Esophagus muscularis mucosa (tissue), 4 donors: Measurements from ENCODE around the gene SLC25A41.

Experiments used
- EP300 ChIP-seq: sonication (generic); formaldehyde crosslinking; IDR thresholded peaks from one replicate; pipeline ENCODE4 v1.6.1; 2017; ENCODE audit warnings: antibody characterized with exemption
- POLR2A ChIP-seq: fragments of 450-650 bp; IDR thresholded peaks from one replicate; pipeline ENCODE4 v1.6.1; 2017; ENCODE audit warnings: antibody characterized with exemption, moderate library complexity, mild to moderate bottlenecking, low read depth
- POLR2AphosphoS5 ChIP-seq, 2 donors: sonication (generic); formaldehyde crosslinking; IDR thresholded peaks; one replicate each; pipeline ENCODE4 v1.6.1; 2017; ENCODE audit warnings: antibody characterized with exemption in 2 of 2
- TF ChIP-seq, protein P1 (sequence below), 3 experiments: fragments of 200-600 bp in 2 of 3; fragments of 450-650 bp in 1 of 3; sonication (generic) in 2 of 3; IDR thresholded peaks; one replicate each; pipeline ENCODE4 v1.5.1; 2017 to 2019; ENCODE audit warnings: antibody characterized with exemption in 3 of 3, mild to moderate bottlenecking in 2 of 3, moderate library complexity in 1 of 3

DNA sequence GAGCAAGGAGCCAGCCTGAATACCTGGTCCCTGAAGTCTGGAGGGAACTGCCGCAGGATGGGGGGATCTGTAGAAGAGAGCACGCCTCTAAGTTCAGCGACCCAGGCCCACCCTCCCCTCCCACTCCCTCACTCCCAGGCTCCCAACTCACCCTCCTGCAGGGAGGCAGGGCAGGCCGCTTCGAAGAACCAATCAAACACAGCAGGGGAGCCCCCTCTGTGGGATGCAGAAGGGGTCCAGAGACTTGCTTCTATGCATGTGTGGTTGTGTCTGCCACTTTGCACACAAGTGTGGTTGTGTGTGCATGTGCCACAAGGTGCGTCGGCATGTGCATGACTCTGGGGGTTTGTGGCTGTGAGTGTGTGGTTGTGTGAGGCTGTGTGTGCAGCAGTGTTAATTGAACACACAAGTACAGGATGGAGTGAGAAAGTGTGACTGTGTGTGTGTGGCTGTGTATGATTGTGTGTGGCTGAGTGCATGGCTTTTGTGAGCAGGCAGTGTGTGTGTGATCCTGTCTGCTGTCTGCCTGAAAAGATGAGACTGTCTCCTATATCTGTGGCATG lies 46.4 kb upstream of the SLC25A41 start:
- TF ChIP-seq, protein P1, sequence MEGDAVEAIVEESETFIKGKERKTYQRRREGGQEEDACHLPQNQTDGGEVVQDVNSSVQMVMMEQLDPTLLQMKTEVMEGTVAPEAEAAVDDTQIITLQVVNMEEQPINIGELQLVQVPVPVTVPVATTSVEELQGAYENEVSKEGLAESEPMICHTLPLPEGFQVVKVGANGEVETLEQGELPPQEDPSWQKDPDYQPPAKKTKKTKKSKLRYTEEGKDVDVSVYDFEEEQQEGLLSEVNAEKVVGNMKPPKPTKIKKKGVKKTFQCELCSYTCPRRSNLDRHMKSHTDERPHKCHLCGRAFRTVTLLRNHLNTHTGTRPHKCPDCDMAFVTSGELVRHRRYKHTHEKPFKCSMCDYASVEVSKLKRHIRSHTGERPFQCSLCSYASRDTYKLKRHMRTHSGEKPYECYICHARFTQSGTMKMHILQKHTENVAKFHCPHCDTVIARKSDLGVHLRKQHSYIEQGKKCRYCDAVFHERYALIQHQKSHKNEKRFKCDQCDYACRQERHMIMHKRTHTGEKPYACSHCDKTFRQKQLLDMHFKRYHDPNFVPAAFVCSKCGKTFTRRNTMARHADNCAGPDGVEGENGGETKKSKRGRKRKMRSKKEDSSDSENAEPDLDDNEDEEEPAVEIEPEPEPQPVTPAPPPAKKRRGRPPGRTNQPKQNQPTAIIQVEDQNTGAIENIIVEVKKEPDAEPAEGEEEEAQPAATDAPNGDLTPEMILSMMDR (IDR thresholded peaks at IDR 0.05): no peak
- no peak for TF ChIP-seq POLR2A
- no peak for TF ChIP-seq POLR2AphosphoS5 (IDR thresholded peaks at IDR 0.05)
- no peak for TF ChIP-seq EP300
